ENCODE results near the gene ACOD1.
"Not testable (repeated sequence)": the region's sequence is repeated elsewhere in the genome, so short reads cannot be mapped to it uniquely, and the experiment has no call there.

The ACOD1 gene

DNA sequence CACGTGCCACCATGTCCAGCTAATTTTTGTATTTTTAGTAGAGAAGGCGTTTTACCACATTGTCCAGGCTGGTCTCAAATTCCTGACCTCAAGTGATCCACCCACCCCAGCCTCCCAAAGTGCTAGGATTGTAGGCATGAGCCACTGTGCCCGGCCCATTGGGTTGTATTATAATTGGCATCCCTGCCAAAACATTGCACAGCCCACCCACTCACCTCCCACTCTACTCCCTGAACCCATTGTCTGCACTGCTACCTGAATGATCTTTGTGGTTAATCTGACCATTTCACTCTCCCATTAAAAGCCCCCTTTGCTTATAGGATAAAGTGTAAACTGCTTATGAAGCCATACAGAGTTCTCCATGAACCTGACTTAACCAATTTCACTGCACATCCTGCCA lies 35.8 kb upstream of the ACOD1 start:
- TF ChIP-seq, protein P1, sequence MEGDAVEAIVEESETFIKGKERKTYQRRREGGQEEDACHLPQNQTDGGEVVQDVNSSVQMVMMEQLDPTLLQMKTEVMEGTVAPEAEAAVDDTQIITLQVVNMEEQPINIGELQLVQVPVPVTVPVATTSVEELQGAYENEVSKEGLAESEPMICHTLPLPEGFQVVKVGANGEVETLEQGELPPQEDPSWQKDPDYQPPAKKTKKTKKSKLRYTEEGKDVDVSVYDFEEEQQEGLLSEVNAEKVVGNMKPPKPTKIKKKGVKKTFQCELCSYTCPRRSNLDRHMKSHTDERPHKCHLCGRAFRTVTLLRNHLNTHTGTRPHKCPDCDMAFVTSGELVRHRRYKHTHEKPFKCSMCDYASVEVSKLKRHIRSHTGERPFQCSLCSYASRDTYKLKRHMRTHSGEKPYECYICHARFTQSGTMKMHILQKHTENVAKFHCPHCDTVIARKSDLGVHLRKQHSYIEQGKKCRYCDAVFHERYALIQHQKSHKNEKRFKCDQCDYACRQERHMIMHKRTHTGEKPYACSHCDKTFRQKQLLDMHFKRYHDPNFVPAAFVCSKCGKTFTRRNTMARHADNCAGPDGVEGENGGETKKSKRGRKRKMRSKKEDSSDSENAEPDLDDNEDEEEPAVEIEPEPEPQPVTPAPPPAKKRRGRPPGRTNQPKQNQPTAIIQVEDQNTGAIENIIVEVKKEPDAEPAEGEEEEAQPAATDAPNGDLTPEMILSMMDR (IDR thresholded peaks at IDR 0.05; ENCODE audit: low read depth, low read length, poor library complexity, severe bottlenecking), result no peak
- no peak for TF ChIP-seq EZH2phosphoT487 (IDR thresholded peaks at IDR 0.05; ENCODE audit: borderline replicate concordance, low read length)

DNA sequence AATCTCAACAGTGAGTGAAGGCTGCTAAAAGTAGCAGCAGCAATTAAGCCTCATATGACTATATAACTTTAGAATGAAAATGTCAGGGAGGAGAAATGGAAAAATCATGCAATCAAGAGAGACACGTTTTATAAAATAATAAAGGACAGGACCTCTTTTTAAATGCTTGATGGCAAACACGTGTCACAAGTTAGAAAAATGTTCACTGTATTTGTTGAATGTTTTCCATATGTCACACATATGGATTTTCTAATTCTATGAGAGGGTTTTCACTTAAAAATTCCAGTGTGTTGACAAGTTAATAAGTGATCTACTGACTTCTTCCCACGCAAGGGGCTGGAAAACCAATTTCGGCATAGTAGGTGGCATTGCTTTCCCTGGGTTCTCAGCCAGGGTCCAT lies 34.4 kb upstream of the ACOD1 start:
- 0 out of 2 replicates have a peak, but pooled peaks cover 7% of the 10 kb centered on the region for H3K27me3 ChIP-seq (ENCODE audit: control insufficient read depth, low read length)
- no peak overlapping the region for H3K4me3 ChIP-seq (ENCODE audit: low read length)
- no peaks in the 10 kb centered on the region for H4K20me1 ChIP-seq (ENCODE audit: control insufficient read depth, insufficient read depth, low read depth, low read length)
- H3K79me2 ChIP-seq (ENCODE audit: control insufficient read depth, low read length), result no peaks in the 10 kb centered on the region
- no peak overlapping the region for H3K27ac ChIP-seq (ENCODE audit: low read depth, low read length)
- TF ChIP-seq EZH2phosphoT487 (IDR thresholded peaks at IDR 0.05; ENCODE audit: borderline replicate concordance, low read length), result no peak
- TF ChIP-seq, protein P1 (IDR thresholded peaks at IDR 0.05; ENCODE audit: low read depth, low read length, poor library complexity, severe bottlenecking), result no peak
- no peak overlapping the region for H3K4me2 ChIP-seq (ENCODE audit: low read length)
- H3K9me2 ChIP-seq (replicated peaks; ENCODE audit: control insufficient read depth, low read length), result no peaks in the 10 kb centered on the region
- no peaks in the 10 kb centered on the region for H3K36me3 ChIP-seq (ENCODE audit: control insufficient read depth, low read length)
- H3K9me3 ChIP-seq (ENCODE audit: control insufficient read depth, insufficient read depth, low read length), result no peaks in the 10 kb centered on the region
- H3K4me1 ChIP-seq (ENCODE audit: control insufficient read depth, low read length), result no peaks in the 10 kb centered on the region
- no peaks in the 10 kb centered on the region for H3F3A ChIP-seq (ENCODE audit: control insufficient read depth, insufficient read depth)

More for the DNA sequence above, 35.8 kb upstream of the ACOD1 start:
- H4K20me1 ChIP-seq (ENCODE audit: control insufficient read depth, insufficient read depth, low read depth, low read length), result no peaks in the 10 kb centered on the region
- no peaks in the 10 kb centered on the region for H3K9me2 ChIP-seq (replicated peaks; ENCODE audit: control insufficient read depth, low read length)
- 0 out of 2 replicates have a peak, but pooled peaks cover 7% of the 10 kb centered on the region for H3K27me3 ChIP-seq (ENCODE audit: control insufficient read depth, low read length)
- H3K9me3 ChIP-seq (ENCODE audit: control insufficient read depth, insufficient read depth, low read length), result no peaks in the 10 kb centered on the region
- H3K4me1 ChIP-seq (ENCODE audit: control insufficient read depth, low read length), result no peaks in the 10 kb centered on the region
- H3K4me2 ChIP-seq (ENCODE audit: low read length), result no peak overlapping the region
- H3K36me3 ChIP-seq (ENCODE audit: control insufficient read depth, low read length), result no peaks in the 10 kb centered on the region
- H3K79me2 ChIP-seq (ENCODE audit: control insufficient read depth, low read length), result no peaks in the 10 kb centered on the region
- H3K27ac ChIP-seq (ENCODE audit: low read depth, low read length), result no peak overlapping the region
- no peaks in the 10 kb centered on the region for H3F3A ChIP-seq (ENCODE audit: control insufficient read depth, insufficient read depth)
- H3K4me3 ChIP-seq (ENCODE audit: low read length), result no peak overlapping the region

DNA sequence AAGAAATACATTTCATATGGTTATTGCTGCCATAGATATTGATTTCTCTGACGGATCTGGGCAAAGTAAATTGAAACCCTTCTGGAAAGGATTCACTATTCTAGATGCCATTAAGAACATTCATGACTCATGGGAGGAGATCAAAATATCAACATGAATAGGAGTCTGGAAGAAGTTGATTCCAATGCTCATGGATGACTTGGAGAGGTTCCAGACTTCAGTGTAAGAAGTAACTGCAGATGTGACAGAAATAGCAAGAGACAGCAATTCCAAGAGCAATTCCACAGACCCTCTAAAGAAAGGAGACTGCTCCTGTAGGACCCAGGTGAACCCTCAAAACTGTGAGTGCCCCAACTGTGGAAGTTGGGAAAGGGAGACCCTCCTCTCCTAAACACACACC lies 31.2 kb upstream of the ACOD1 start:
- 0 out of 2 replicates have a peak, but pooled peaks cover 4% of the 10 kb centered on the region for H3K27me3 ChIP-seq (ENCODE audit: control insufficient read depth, low read length)
- no peaks in the 10 kb centered on the region for H3K36me3 ChIP-seq (ENCODE audit: control insufficient read depth, low read length)
- H3K79me2 ChIP-seq (ENCODE audit: control insufficient read depth, low read length), result no peaks in the 10 kb centered on the region
- H3K4me1 ChIP-seq (ENCODE audit: control insufficient read depth, low read length), result no peaks in the 10 kb centered on the region
- no peak overlapping the region for H3K4me2 ChIP-seq (ENCODE audit: low read length)
- no peak overlapping the region for H3K4me3 ChIP-seq (ENCODE audit: low read length)
- no peak overlapping the region for H3K27ac ChIP-seq (ENCODE audit: low read depth, low read length)
- no peaks in the 10 kb centered on the region for H3K9me2 ChIP-seq (replicated peaks; ENCODE audit: control insufficient read depth, low read length)
- H4K20me1 ChIP-seq (ENCODE audit: control insufficient read depth, insufficient read depth, low read depth, low read length), result no peaks in the 10 kb centered on the region
- H3F3A ChIP-seq (ENCODE audit: control insufficient read depth, insufficient read depth), result no peaks in the 10 kb centered on the region
- no peaks in the 10 kb centered on the region for H3K9me3 ChIP-seq (ENCODE audit: control insufficient read depth, insufficient read depth, low read length)
- TF ChIP-seq, protein P1 (IDR thresholded peaks at IDR 0.05; ENCODE audit: low read depth, low read length, poor library complexity, severe bottlenecking), result no peak

DNA sequence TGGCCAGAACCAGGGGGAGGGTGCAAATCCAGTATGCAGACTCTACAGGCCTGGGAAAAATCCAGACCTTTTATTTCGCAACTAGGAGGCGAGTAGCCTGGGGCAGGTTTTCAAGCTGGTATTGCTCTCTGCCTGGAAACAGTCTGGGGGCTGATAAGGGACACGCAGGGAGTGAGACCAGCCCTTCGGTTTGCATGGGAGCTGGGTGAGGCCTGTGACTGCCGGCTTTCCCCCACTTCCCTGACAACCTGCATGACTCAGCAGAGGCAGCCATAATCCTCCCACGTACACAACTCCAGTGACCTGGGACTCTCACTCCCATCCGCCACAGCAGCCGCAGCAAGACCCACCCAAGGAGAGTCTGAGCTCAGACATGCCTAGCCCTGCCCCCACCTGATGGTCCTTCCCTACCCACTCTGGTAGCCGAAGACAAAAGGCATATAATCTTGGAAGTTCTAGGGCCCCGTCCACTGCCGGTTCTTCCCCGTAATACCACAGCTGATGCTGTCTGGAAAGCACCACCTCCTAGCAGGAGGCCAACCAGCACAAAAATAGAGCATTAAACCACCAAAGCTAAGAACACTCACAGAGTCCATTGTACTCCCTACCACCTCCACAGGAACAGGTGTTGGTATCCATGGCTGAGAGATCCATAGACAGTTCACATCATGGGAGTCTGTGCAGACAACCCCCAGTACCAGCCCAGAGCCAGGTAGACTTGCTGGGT lies 30.4 kb upstream of the ACOD1 start:
- H3K27me3 ChIP-seq (ENCODE audit: control insufficient read depth, low read length); H4K20me1 ChIP-seq (ENCODE audit: control insufficient read depth, insufficient read depth, low read depth, low read length); H3K9me3 ChIP-seq (ENCODE audit: control insufficient read depth, insufficient read depth, low read length); H3K36me3 ChIP-seq (ENCODE audit: control insufficient read depth, low read length); H3F3A ChIP-seq (ENCODE audit: control insufficient read depth, insufficient read depth); H3K9me2 ChIP-seq (replicated peaks; ENCODE audit: control insufficient read depth, low read length); H3K27ac ChIP-seq (ENCODE audit: low read depth, low read length); H3K4me2 ChIP-seq (ENCODE audit: low read length); H3K79me2 ChIP-seq (ENCODE audit: control insufficient read depth, low read length); H3K4me1 ChIP-seq (ENCODE audit: control insufficient read depth, low read length); H3K4me3 ChIP-seq (ENCODE audit: low read length): not testable (repeated sequence)
